T-helper 1 cell treated with Interleukin-12 subunit alpha and Interleukin-12 subunit beta and Interleukin-4 antibody, amounts not matched to agents 30 μg/mL and 1 μg/mL, for 36 hours (primary cell): ENCODE measurements around the gene MAPK12.

Experiments
- H3K27ac Mint-ChIP-seq: one replicate; pipeline ENCODE4 v1.8.0; 2021; ENCODE audit warnings: mild to moderate bottlenecking, mixed read lengths
- H3K27me3 Mint-ChIP-seq: one replicate; pipeline ENCODE4 v1.8.0; 2021; ENCODE audit warnings: low read depth, mixed read lengths
- H3K36me3 Mint-ChIP-seq: one replicate; pipeline ENCODE4 v1.8.0; 2021; ENCODE audit warnings: low read depth, mixed read lengths
- H3K4me1 Mint-ChIP-seq: one replicate; pipeline ENCODE4 v1.8.0; 2021; ENCODE audit warnings: low read depth, mixed read lengths
- H3K4me3 Mint-ChIP-seq: one replicate; pipeline ENCODE4 v1.8.0; 2021; ENCODE audit warnings: mild to moderate bottlenecking, moderate library complexity, mixed read lengths
- H3K9me3 Mint-ChIP-seq: one replicate; pipeline ENCODE4 v1.8.0; 2021; ENCODE audit warnings: mixed read lengths

MAPK12 gene

DNA sequence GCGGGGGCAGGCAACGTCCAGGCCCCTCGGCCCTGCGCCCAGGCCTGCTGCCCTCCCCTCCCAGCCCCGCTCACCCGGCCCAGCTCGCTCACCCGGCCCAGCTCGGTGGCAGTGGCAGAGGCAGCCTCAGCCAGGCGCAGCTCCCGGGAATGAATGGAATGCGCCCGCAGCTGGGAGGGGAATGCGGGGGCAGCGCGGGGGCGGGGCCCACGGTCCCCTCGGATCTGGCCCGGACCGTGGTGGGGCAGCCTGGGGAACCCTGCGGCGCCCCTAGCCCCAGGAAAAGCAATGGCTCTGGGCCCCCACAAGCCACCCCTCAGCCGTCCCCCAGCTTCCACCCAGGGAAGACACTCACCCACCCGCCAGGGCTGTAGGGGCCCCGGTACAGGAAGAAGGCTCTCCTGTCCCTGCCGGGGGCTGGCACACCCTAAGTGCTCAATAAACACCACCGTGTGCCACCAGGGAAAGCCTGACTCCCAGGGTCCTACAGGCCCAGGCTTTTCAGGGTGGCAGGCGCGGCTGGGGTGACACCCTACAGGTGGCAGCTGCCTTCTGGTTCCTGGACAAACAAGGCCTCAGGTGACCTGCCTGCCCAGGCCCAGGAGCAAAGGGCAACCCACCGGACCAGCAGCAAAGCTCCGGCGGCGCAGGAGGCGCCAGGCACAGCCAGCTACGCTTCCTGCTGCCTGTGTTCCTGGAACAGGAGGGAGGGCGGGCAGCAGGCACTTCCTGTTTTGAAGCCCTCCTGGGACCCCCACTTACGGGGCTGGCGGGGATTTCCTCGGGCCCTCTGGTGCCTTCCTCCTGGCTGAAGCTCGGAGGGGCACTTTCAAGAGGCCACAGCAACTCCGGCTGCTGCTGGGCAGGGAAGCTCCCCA is 32.2 kb upstream of the MAPK12 start:
- H3K36me3 Mint-ChIP-seq, result peaks cover 4% of the 10 kb centered on the region
- no peak overlapping the region for H3K27ac Mint-ChIP-seq

DNA sequence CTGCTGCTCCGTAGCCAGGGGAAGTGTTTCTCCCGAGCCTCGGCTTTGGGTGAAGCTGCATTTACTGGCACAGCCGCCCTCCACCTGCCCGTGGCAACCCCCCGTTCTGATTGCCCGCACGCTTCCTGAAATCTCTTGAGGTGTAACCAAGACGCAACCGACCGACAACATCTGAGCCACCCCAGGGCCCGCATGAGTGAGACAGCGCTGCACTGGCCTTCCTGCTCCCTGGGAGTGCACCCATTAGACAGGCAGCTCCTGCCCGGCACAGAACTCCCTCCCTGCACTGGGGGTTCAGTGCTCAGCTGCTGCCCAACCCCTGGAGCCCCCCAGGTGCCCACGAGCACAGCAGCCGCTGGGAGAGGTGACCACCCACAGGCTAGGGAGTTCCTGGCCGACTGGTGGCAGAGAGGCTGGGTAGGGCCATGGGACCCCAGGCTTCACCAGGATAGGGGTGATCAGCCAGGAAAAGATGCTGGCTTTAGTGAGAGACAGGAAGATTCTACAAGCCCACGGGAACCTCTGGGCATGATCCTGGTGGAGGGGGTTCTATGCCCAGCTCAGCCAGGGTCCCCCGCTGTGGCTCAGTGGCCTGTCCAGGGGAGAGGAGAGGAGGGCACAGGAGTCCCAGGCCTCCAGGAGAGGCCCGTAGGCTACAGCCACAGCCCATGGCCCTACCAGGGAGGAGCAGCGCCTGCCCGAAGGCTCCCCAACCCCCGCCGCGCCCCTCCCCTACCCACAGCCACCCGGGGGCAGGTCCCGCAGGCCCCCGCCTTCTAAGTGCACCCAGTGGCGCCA is 31.4 kb upstream of the MAPK12 start:
- H3K27me3 Mint-ChIP-seq, result peaks cover 18% of the 10 kb centered on the region

More for the DNA sequence above, 32.2 kb upstream of the MAPK12 start:
- H3K27me3 Mint-ChIP-seq, result peaks cover 21% of the 10 kb centered on the region
- H3K4me1 Mint-ChIP-seq, result peaks cover 7% of the 10 kb centered on the region
- no peaks in the 10 kb centered on the region for H3K9me3 Mint-ChIP-seq
- no peak overlapping the region for H3K4me3 Mint-ChIP-seq

DNA sequence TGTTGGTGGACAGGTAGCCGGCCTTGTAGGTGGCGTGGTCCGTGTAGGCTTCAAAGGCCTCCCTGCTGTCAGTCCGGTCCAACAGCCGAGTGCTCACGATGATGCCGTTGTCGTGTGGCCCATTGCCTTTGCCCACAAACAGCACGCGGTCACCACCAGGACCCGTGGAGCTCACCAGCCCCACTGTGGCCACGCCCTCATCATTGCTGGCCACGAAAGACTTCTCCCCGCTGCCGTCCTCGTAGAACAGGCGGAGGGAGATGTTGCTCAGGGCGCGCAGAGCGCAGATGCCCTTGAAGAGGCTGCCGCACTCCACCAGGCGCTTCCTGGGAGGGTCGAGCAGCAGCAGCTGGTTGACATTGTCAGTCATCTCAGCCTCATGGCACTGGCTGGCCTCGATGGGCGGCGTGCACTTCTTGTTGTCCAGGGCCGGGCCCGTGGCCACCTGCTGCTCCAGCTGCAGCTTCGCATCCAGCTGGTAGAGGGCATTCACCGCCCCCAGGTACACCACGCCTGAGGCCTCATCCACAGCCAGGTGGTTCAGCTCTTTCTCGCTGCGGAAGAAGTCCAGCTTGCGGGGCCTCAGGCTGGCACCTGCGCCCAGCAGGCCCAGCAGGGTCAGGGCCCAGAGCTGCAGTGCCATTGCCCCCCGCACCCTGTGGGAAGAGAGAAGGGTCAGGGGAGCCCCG is 28.6 kb upstream of the MAPK12 start:
- Mint-ChIP-seq H3K27me3 (peaks cover 13% of the 10 kb centered on the region), H3K4me3 (no peak overlapping the region), H3K27ac (no peak overlapping the region), H3K9me3 (no peaks in the 10 kb centered on the region), H3K36me3 (peaks cover 4% of the 10 kb centered on the region), H3K4me1 (peaks cover 7% of the 10 kb centered on the region)

More for the DNA sequence above, 31.4 kb upstream of the MAPK12 start:
- Mint-ChIP-seq H3K4me3 (peak overlapping the region; percentile 48), H3K4me1 (peaks cover 7% of the 10 kb centered on the region), H3K36me3 (peaks cover 4% of the 10 kb centered on the region), H3K9me3 (no peaks in the 10 kb centered on the region), H3K27ac (peak overlapping the region; percentile 70)

DNA sequence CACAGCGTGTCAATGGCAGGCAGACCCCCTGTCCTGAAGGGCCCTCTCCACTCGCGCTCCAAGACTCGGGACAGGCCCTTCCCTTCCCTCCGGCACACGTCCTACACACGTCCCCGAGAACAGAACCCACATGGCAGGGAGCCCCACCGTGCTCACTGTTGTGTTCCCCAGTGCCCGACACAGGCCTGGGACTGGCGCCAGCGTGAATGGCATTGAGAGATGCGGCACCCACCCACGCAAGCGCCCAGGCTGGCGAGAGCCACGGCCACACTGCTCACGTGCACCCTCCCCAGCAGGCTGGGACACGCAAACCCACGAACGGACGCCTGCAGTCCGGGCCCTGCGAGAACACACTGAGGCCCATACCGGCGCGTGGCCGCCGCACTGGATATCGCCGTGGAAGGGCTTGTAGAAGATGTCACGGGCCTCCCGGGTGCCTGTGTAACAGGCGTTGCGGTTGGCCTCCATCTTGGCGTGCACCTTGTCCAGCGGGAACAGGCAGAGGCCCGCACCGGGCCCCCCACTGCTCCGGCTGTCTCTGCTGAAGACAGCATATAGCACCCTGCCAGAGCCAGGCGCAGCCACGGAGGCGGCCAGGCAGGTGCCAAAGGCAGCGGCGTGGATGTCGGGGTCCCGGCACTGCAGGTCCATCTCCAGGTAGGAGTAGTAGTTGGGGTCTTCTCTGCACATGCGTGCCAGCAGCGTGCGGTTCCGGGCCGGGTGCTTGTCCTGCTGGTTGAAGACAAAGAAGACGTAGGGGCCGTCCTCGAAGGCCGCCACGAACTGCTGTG is 27.9 kb upstream of the MAPK12 start:
- peaks cover 7% of the 10 kb centered on the region for H3K4me1 Mint-ChIP-seq
- peaks cover 12% of the 10 kb centered on the region for H3K27me3 Mint-ChIP-seq
- H3K9me3 Mint-ChIP-seq, result no peaks in the 10 kb centered on the region
- H3K27ac Mint-ChIP-seq, result no peak overlapping the region
- no peak overlapping the region for H3K4me3 Mint-ChIP-seq
- H3K36me3 Mint-ChIP-seq, result peaks cover 4% of the 10 kb centered on the region

DNA sequence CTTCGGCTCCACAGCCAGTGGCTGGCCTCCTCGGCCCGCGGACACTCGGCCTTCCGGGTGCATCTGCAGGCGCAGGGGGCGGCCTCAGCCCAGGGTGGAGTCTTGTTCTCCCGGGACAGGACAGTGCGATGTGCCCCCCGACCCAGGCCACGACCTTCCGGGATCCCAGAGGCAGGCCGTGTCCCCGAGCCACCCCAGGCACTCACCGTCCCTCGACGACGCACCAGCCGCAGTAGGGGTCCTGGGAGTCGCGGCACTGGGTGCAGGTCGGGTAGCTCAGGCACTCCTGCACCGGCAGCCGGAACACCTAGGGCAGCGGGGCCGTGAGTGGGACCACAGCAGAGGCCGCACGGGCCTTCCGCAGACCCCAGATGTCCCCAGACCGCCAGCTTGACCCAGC is 26.2 kb upstream of the MAPK12 start:
- H3K4me3 Mint-ChIP-seq, result no peak overlapping the region
- peaks cover 3% of the 10 kb centered on the region for H3K36me3 Mint-ChIP-seq
- H3K27me3 Mint-ChIP-seq, result peaks cover 9% of the 10 kb centered on the region
- H3K27ac Mint-ChIP-seq, result no peak overlapping the region
- H3K9me3 Mint-ChIP-seq, result no peaks in the 10 kb centered on the region
- H3K4me1 Mint-ChIP-seq, result peaks cover 4% of the 10 kb centered on the region

DNA sequence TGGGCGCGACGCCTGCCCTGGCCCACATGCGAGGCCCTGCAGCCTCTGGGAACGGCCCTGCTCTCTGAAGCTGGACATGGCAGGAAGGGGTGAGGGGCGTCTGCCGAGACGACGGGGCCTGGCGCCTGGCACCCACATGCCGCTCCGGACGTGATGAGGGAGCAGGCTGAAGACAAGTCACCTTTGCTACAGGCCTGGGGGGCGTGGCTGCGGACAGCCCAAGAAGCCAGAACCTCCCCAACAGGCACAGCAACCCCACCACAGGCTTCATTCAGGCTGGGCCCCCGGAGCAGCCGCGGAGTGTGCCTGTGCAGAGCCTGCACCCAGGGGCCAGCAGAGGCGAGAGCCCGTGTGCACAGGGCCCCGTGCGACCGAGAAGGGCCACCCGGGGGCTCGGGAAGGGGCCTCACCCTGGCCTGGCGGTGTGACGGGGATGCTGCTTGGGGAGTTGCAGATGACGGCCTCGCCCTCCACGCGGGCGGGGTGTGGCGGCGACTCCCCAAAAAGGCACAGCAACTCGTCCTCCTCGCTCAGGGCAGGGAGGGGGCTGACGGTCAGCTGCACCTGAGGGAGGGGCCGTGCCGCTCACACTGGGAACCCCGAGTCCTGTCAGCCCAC is 25.3 kb upstream of the MAPK12 start:
- H3K4me1 Mint-ChIP-seq, result peaks cover under 1% of the 10 kb centered on the region
- no peaks in the 10 kb centered on the region for H3K27me3 Mint-ChIP-seq
- H3K27ac Mint-ChIP-seq, result no peak overlapping the region
- no peaks in the 10 kb centered on the region for H3K36me3 Mint-ChIP-seq
- H3K9me3 Mint-ChIP-seq, result no peaks in the 10 kb centered on the region
- H3K4me3 Mint-ChIP-seq, result no peak overlapping the region

DNA sequence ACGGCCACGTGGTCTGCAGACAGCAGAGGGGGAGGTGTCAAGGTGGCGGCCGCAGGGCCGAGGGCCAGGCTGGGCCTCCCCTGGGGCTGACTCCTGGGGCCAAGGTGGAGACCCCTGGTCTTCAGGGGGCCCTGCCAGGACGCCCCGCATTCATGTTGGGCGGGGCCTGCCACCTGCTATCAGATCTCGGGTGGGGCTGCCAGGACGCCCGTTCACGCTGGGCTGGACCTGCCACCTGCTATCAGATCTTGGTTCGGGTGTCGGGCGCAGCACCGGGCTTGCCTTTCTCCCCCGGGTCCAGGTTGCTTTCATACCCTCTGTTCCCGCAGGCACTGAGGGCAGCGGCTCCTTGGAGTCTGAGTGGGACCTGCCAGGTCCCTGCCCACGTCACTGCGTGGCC is 24.8 kb upstream of the MAPK12 start:
- Mint-ChIP-seq H3K4me1 (no peaks in the 10 kb centered on the region), H3K27ac (no peak overlapping the region), H3K4me3 (no peak overlapping the region), H3K9me3 (no peaks in the 10 kb centered on the region), H3K27me3 (no peaks in the 10 kb centered on the region), H3K36me3 (no peaks in the 10 kb centered on the region)

DNA sequence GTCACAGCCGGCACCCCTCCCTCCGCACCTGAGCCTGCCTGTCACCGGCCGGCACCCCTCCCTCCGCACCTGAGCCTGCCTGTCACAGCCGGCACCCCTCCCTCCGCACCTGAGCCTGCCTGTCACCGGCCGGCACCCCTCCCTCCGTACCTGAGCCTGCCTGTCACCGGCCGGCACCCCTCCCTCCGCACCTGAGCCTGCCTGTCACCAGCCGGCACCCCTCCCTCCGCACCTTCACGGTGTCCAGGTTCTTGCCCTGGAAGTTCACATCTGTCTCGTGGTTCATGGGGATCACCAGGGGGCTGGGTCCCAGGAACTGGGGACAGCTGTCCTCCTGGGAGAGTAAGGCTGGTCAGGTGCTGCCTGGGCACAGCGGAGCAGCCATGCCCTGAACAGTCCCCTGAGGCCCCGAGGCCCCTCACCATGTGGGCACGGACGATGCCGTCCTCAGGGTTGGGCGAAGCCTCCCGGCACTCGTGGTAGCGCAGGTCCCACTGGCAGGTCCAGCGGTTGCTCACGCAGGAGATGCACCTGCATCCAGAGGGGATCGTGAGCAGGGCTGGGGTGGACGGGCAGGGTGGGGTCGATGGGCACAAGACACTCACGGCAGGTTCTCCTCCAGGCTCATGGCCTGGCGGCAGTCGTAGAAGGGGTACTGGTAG is 24.2 kb upstream of the MAPK12 start:
- Mint-ChIP-seq H3K9me3 (no peaks in the 10 kb centered on the region), H3K27me3 (no peaks in the 10 kb centered on the region), H3K27ac (no peak overlapping the region), H3K36me3 (no peaks in the 10 kb centered on the region), H3K4me3 (no peak overlapping the region), H3K4me1 (no peaks in the 10 kb centered on the region)

DNA sequence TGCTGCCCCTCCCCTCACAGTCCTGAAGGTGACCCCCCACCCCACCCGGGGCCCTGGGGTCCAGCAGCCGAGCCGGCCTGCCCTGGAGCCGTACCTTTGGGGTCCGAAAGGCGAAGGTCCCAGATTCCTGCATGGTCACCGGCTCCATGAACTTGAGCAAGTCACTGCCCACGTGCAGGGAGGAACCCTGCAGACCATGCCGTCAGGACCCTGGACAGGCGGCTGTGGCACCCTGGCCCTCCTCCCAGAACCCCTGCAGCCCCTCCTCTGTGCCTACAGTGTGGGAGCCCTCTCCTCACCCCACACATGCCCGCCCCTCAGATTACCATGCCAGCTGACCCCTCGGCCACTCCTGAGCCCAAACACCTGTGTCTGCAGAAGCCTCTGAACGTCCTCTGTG is 23.0 kb upstream of the MAPK12 start:
- no peaks in the 10 kb centered on the region for H3K4me1 Mint-ChIP-seq
- no peaks in the 10 kb centered on the region for H3K36me3 Mint-ChIP-seq
- no peak overlapping the region for H3K4me3 Mint-ChIP-seq
- H3K27me3 Mint-ChIP-seq, result no peaks in the 10 kb centered on the region
- no peaks in the 10 kb centered on the region for H3K9me3 Mint-ChIP-seq
- H3K27ac Mint-ChIP-seq, result no peak overlapping the region

DNA sequence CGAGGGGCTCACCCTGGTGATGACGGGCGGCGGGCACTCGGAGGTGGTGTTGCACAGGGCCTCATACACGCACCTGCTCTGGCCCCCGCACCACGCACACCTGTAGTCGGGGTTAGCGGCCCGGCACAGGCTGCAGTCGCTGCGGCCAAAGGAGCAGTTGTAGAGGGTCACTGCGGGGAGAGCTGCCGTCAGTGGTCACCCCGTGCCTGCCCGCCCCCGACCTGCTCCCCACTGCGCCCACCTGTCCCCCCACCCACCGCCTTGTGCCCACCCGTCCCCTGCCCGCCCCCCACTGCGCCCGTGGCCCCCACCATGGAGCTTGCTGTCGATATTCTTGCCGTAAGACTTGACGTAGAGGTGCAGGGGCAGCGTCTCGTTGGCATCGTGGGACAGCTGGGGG is 22.3 kb upstream of the MAPK12 start:
- no peak overlapping the region for H3K4me3 Mint-ChIP-seq
- no peaks in the 10 kb centered on the region for H3K9me3 Mint-ChIP-seq
- H3K4me1 Mint-ChIP-seq, result no peaks in the 10 kb centered on the region
- H3K27ac Mint-ChIP-seq, result no peak overlapping the region
- no peaks in the 10 kb centered on the region for H3K36me3 Mint-ChIP-seq
- H3K27me3 Mint-ChIP-seq, result no peaks in the 10 kb centered on the region

DNA sequence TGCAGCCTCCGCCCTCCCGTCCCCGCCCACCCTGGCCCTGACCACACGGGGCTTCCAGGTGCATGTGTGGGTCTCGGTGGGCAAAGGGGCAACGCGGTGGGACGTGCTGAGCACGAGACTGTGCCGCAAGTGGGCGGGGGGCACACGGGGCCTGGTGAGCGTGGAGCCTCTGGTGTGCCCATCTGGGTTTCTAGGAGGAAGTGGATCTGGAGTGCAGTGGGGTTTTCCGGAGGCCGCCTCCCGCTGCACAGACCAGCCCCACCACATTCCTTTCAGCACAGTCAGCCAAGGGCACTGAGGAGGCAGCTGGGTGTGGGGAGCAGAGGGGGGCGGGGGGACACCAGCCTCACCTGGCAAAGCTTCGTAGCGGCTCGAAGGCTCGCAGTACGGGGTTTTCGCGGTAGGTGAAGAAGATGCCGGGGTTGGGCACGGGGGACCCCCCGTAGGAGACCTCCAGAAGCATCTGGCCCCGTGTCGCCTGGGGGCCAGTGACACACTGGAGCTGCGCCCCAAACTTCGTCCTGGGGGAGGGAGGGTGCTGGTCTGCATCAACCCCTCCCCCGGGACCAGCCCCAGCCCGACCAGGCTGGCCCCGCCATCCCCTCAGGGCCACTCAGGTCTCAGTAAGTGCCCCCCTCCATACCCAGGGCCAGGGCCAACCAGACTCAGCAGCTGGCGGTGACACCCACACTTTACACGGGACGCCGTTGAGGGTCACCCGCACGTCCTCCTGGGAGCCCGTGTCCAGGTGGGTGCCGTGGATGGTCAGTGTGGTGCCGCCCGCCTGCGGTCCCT is 21.1 kb upstream of the MAPK12 start:
- H3K27me3 Mint-ChIP-seq, result no peaks in the 10 kb centered on the region
- no peaks in the 10 kb centered on the region for H3K4me1 Mint-ChIP-seq
- H3K4me3 Mint-ChIP-seq, result no peak overlapping the region
- no peaks in the 10 kb centered on the region for H3K9me3 Mint-ChIP-seq
- H3K36me3 Mint-ChIP-seq, result no peaks in the 10 kb centered on the region
- no peak overlapping the region for H3K27ac Mint-ChIP-seq

DNA sequence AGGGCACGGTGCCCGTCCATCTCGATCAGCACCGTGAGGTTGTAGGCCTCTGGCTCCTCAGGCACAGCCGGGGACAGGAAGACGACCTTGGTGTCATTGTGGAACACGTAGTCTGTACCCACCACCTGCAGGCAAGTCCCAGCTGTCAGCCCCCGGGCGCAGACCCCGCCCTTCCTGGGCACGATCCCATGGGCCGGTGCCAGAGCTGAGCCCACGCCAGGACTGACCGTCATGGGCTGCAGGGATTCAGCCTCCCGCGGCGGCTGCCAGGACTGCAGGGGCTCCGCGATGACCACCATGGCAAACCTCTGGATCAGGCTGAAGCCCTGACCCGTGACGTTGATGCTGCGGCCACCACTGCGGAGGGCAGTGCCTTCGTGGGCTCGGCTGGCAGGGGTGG is 20.5 kb upstream of the MAPK12 start:
- Mint-ChIP-seq H3K4me1 (no peaks in the 10 kb centered on the region), H3K36me3 (no peaks in the 10 kb centered on the region), H3K27ac (no peak overlapping the region), H3K4me3 (no peak overlapping the region), H3K27me3 (no peaks in the 10 kb centered on the region), H3K9me3 (no peaks in the 10 kb centered on the region)

DNA sequence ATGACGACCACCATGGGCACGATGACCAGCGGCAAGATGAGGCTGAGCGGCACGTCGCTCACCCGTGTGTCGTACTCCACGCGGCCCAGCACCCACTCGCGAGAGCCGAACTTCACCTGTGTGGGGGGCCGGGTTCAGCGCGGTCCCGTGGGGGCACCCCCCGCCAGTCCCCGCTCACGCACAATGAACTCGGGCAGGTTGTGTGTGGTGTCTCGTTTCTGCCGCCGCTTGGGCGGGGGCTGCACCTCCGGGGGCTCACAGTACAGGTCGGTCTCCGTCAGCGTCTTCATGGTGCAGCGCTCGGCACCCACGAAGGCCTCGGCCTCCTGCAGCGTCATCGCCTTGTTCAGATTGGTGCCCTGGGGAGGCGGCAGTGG is 19.9 kb upstream of the MAPK12 start:
- no peaks in the 10 kb centered on the region for H3K9me3 Mint-ChIP-seq
- H3K4me1 Mint-ChIP-seq, result no peaks in the 10 kb centered on the region
- H3K27me3 Mint-ChIP-seq, result no peaks in the 10 kb centered on the region
- no peak overlapping the region for H3K4me3 Mint-ChIP-seq
- H3K27ac Mint-ChIP-seq, result no peak overlapping the region
- no peaks in the 10 kb centered on the region for H3K36me3 Mint-ChIP-seq
